HG03432 (cell line): ENCODE data around the gene LDLRAD3.

Experiments used
- ATAC-seq: cut with Tn5 transposase; IDR thresholded peaks from one replicate; pipeline ENCODE4 v1.9.1; 2021; ENCODE audit warnings: mild to moderate bottlenecking, moderate library complexity; ENCODE audit not compliant: unreplicated experiment

The LDLRAD3 gene

GRCh38 chr11:36192425-36193289, 248.8 kb downstream of the LDLRAD3 start:
- ATAC-seq = no peak

- ATAC-seq = no peak
Measured at GRCh38 chr11:36193290-36193619, 249.4 kb downstream of the LDLRAD3 start.

- no peak for ATAC-seq
Measured at GRCh38 chr11:36193721-36194120, 249.9 kb downstream of the LDLRAD3 start.

GRCh38 chr11:36195496-36196354, 251.9 kb downstream of the LDLRAD3 start:
- ATAC-seq = no peak

- no peak for ATAC-seq
Measured at GRCh38 chr11:36196411-36196998, 252.6 kb downstream of the LDLRAD3 start.

- no peak for ATAC-seq
Measured at GRCh38 chr11:36201411-36201810, 257.5 kb downstream of the LDLRAD3 start.

GRCh38 chr11:36205536-36205935, 261.7 kb downstream of the LDLRAD3 start:
- ATAC-seq = no peak

GRCh38 chr11:36210529-36210928, 266.7 kb downstream of the LDLRAD3 start:
- no peak for ATAC-seq

- no peak for ATAC-seq
Measured at GRCh38 chr11:36211761-36212430, 268.0 kb downstream of the LDLRAD3 start.

GRCh38 chr11:36212564-36213392, 268.9 kb downstream of the LDLRAD3 start:
- ATAC-seq = no peak

- no peak for ATAC-seq
Measured at GRCh38 chr11:36213393-36213840, 269.6 kb downstream of the LDLRAD3 start.

- ATAC-seq = no peak
Measured at GRCh38 chr11:36214480-36214879, 270.6 kb downstream of the LDLRAD3 start.

- no peak for ATAC-seq
Measured at GRCh38 chr11:36214976-36215692, 271.3 kb downstream of the LDLRAD3 start.

- no peak for ATAC-seq
Measured at GRCh38 chr11:36215693-36216060, 271.8 kb downstream of the LDLRAD3 start.

- ATAC-seq = no peak
Measured at GRCh38 chr11:36216061-36216615, 272.3 kb downstream of the LDLRAD3 start.

- no peak for ATAC-seq
Measured at GRCh38 chr11:36218283-36218921, 274.5 kb downstream of the LDLRAD3 start.

- ATAC-seq = no peak
Measured at GRCh38 chr11:36219996-36220395, 276.1 kb downstream of the LDLRAD3 start.

- ATAC-seq = no peak
Measured at GRCh38 chr11:36222831-36223635, 279.2 kb downstream of the LDLRAD3 start.
